Liver (tissue), 9 donors: ENCODE results near the gene GLIS1. TPM values are rescaled to one million over a fixed set of nuclear protein-coding genes. Genes with fewer than 3 reads are reported as not detected.

ENCODE experiments used
- DNase-seq: peaks from one replicate; pipeline ENCODE4 v3.0.0-alpha.2; 2017; ENCODE audit warnings: low spot score
- H3K27ac ChIP-seq, 2 donors: one replicate each; pipeline ENCODE4 v1.7.0; 2013; ENCODE audit warnings: inconsistent platforms in 2 of 2, low read length in 2 of 2, control low read depth in 1 of 2, low read depth in 1 of 2, mild to moderate bottlenecking in 1 of 2
- H3K27me3 ChIP-seq, 4 donors: one replicate each; pipeline versions ENCODE4 v1.6.1 to v1.7.0; 2013; ENCODE audit warnings: low read length in 3 of 4, inconsistent platforms in 1 of 4, mild to moderate bottlenecking in 1 of 4, moderate library complexity in 1 of 4; ENCODE audit not compliant: control insufficient read depth in 4 of 4, insufficient read depth in 4 of 4
- H3K36me3 ChIP-seq, 4 donors: one replicate each; pipeline versions ENCODE4 v1.6.1 to v1.7.0; 2013; ENCODE audit warnings: low read length in 3 of 4, mild to moderate bottlenecking in 3 of 4, low read depth in 1 of 4, moderate library complexity in 1 of 4; ENCODE audit not compliant: control insufficient read depth in 4 of 4, insufficient read depth in 3 of 4
- H3K4me1 ChIP-seq, 4 donors: one replicate each; pipeline versions ENCODE4 v1.6.1 to v1.7.0; 2013; ENCODE audit warnings: low read length in 3 of 4, mild to moderate bottlenecking in 3 of 4, moderate library complexity in 1 of 4; ENCODE audit not compliant: control insufficient read depth in 4 of 4, insufficient read depth in 4 of 4
- H3K4me3 ChIP-seq, 3 donors: one replicate each; pipeline versions ENCODE4 v1.6.1 to v1.7.0; 2013; ENCODE audit warnings: low read length in 3 of 3, control low read depth in 1 of 3, low read depth in 1 of 3, mild to moderate bottlenecking in 1 of 3
- H3K9ac ChIP-seq, 2 donors: one replicate each; pipeline ENCODE4 v1.7.0; 2013; ENCODE audit warnings: low read length in 2 of 2, mild to moderate bottlenecking in 2 of 2, moderate library complexity in 2 of 2, control low read depth in 1 of 2, low read depth in 1 of 2
- H3K9me3 ChIP-seq, 4 donors: one replicate each; pipeline versions ENCODE4 v1.6.1 to v1.7.0; 2013; ENCODE audit warnings: low read length in 3 of 4; ENCODE audit not compliant: control insufficient read depth in 4 of 4
- ATF3 ChIP-seq: IDR thresholded peaks from 2 replicates; pipeline ENCODE4 v1.6.1; 2016; ENCODE audit warnings: antibody characterized with exemption
- EGR1 ChIP-seq, 2 donors: IDR thresholded peaks; 2 replicates each; pipeline ENCODE4 v1.6.1; 2016 to 2018; ENCODE audit warnings: antibody characterized with exemption in 2 of 2, low read depth in 2 of 2
- FOXA1 ChIP-seq: IDR thresholded peaks from 2 replicates; pipeline ENCODE4 v1.6.1; 2016; ENCODE audit warnings: antibody characterized with exemption
- FOXA2 ChIP-seq: IDR thresholded peaks from 2 replicates; pipeline ENCODE4 v1.6.1; 2016; ENCODE audit warnings: antibody characterized with exemption
- GABPA ChIP-seq, 2 donors: IDR thresholded peaks in 1 of 2; conservative IDR thresholded peaks in 1 of 2; 2 replicates each; pipeline ENCODE4 v1.6.1; 2016; ENCODE audit warnings: antibody characterized with exemption in 2 of 2, mild to moderate bottlenecking in 1 of 2, moderate library complexity in 1 of 2
- HNF4A ChIP-seq, 2 donors: conservative IDR thresholded peaks; 2 replicates each; pipeline ENCODE4 v1.6.1; 2016; ENCODE audit warnings: antibody characterized with exemption in 2 of 2, mild to moderate bottlenecking in 2 of 2
- HNF4G ChIP-seq: IDR thresholded peaks from 2 replicates; pipeline ENCODE4 v1.6.1; 2016; ENCODE audit warnings: antibody characterized with exemption
- JUND ChIP-seq, 2 donors: IDR thresholded peaks; 2 replicates each; pipeline ENCODE4 v1.6.1; 2016; ENCODE audit warnings: antibody characterized with exemption in 2 of 2
- MAX ChIP-seq: IDR thresholded peaks from 2 replicates; pipeline ENCODE4 v1.6.1; 2016; ENCODE audit warnings: antibody characterized with exemption
- NR2F2 ChIP-seq: IDR thresholded peaks from 2 replicates; pipeline ENCODE4 v1.6.1; 2016; ENCODE audit warnings: antibody characterized with exemption
- RAD21 ChIP-seq, 2 donors: IDR thresholded peaks; 2 replicates each; pipeline ENCODE4 v1.6.1; 2016; ENCODE audit warnings: antibody characterized with exemption in 2 of 2, mild to moderate bottlenecking in 2 of 2
- RXRA ChIP-seq, 2 donors: IDR thresholded peaks; 2 replicates each; pipeline ENCODE4 v1.6.1; 2017 to 2018; ENCODE audit warnings: antibody characterized with exemption in 2 of 2, mild to moderate bottlenecking in 1 of 2
- SP1 ChIP-seq: IDR thresholded peaks from 2 replicates; pipeline ENCODE4 v1.6.1; 2018; ENCODE audit warnings: antibody characterized with exemption, mild to moderate bottlenecking
- TAF1 ChIP-seq: conservative IDR thresholded peaks from 2 replicates; pipeline ENCODE4 v1.6.1; 2016; ENCODE audit warnings: antibody characterized with exemption, mild to moderate bottlenecking
- YY1 ChIP-seq: IDR thresholded peaks from 2 replicates; pipeline ENCODE4 v1.6.1; 2016; ENCODE audit warnings: antibody characterized with exemption, mild to moderate bottlenecking
- WGBS: extraction: QIAGEN DNeasy Blood & Tissue Kit; methylation state at CpG from one replicate; pipeline ENCODE4 v1.1.7; 2013; 5-methylcytosine and 5-hydroxymethylcytosine counted together
- polyA plus RNA-seq, 2 donors: library from polyadenylated mRNA; stranded (reverse) in 1 of 2; unstranded in 1 of 2; fragments of 200-250 nt in 1 of 2; fragments of >200 nt in 1 of 2; fragmentation: Nextera tagmentation in 1 of 2; extraction: Ambion mirVana in 1 of 2; gene quantifications; one replicate each; pipeline versions ENCODE4 v1.2.1 to v1.2.3, GENCODE V29; 2013 to 2015
- total RNA-seq, 2 donors: library from RNA; depleted of rRNA; stranded (reverse); fragments of >200 nt; gene quantifications; one replicate each; pipeline ENCODE4 v1.2.3, GENCODE V29; 2014
- TF ChIP-seq, protein P1 (sequence below): fragments of 150-350 bp; IDR thresholded peaks from 2 replicates; pipeline ENCODE4 v1.5.1; 2017; ENCODE audit warnings: improper control_type of control experiment, low read depth, low read length; ENCODE audit not compliant: missing input control
- TF ChIP-seq, protein P2 (sequence below): IDR thresholded peaks from 2 replicates; pipeline ENCODE4 v1.6.1; 2016; ENCODE audit warnings: antibody characterized with exemption
- donor health status: healthy.
- donor health status: healthy.
- donor health status: healthy.
- donor health status: healthy.
- donor health status: healthy.

The GLIS1 gene
- total and polyA plus RNA-seq, 4 donors, result under 0.01 to 0.05 TPM; not detected in 2

DNA sequence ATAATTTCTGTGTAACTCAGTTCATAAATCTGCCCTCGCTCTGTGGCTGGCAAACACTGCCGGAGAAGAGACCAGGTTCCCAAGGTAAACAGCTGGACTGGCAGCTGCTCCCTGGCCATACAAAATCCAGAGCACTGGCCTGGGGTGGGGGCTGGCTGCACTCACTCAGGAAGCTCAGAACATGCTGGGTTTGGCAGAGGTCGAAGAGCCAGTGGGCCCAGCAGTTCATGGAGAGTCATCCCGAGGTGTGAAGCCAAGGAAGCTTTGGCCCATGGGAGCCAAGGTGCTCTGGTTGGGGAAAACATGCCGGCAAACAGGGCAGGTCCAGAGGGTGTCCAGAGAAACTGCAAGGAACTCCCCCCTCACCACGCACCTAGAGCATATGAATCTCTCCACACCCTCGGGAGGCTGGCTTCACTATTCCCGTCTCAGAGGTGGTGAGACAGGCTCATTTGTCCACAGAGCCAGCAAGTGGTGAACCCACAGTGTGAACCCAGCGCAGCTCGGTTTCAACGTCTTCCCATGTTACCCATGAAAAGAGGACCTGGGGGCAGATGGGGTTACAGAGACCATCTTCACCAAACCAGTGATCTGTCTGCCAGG lies 177.4 kb downstream of the GLIS1 start:
- TF ChIP-seq HNF4G, result no peak
- TF ChIP-seq, protein P1, sequence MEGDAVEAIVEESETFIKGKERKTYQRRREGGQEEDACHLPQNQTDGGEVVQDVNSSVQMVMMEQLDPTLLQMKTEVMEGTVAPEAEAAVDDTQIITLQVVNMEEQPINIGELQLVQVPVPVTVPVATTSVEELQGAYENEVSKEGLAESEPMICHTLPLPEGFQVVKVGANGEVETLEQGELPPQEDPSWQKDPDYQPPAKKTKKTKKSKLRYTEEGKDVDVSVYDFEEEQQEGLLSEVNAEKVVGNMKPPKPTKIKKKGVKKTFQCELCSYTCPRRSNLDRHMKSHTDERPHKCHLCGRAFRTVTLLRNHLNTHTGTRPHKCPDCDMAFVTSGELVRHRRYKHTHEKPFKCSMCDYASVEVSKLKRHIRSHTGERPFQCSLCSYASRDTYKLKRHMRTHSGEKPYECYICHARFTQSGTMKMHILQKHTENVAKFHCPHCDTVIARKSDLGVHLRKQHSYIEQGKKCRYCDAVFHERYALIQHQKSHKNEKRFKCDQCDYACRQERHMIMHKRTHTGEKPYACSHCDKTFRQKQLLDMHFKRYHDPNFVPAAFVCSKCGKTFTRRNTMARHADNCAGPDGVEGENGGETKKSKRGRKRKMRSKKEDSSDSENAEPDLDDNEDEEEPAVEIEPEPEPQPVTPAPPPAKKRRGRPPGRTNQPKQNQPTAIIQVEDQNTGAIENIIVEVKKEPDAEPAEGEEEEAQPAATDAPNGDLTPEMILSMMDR, result no peak
- no peak for TF ChIP-seq EGR1 (IDR thresholded peaks at IDR 0.05; ENCODE audit: low read depth in 2 of 2)
- TF ChIP-seq, protein P2, sequence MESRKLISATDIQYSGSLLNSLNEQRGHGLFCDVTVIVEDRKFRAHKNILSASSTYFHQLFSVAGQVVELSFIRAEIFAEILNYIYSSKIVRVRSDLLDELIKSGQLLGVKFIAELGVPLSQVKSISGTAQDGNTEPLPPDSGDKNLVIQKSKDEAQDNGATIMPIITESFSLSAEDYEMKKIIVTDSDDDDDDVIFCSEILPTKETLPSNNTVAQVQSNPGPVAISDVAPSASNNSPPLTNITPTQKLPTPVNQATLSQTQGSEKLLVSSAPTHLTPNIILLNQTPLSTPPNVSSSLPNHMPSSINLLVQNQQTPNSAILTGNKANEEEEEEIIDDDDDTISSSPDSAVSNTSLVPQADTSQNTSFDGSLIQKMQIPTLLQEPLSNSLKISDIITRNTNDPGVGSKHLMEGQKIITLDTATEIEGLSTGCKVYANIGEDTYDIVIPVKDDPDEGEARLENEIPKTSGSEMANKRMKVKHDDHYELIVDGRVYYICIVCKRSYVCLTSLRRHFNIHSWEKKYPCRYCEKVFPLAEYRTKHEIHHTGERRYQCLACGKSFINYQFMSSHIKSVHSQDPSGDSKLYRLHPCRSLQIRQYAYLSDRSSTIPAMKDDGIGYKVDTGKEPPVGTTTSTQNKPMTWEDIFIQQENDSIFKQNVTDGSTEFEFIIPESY, result no peak
- TF ChIP-seq TAF1, result no peak
- TF ChIP-seq ATF3, result no peak
- no peak for TF ChIP-seq MAX
- no peak for TF ChIP-seq JUND (IDR thresholded peaks at IDR 0.05)
- no peak for TF ChIP-seq RAD21 (IDR thresholded peaks at IDR 0.05)
- TF ChIP-seq GABPA (IDR thresholded peaks at IDR 0.05 in 1 of 2, conservative IDR thresholded peaks at IDR 0.05 in 1 of 2), result no peak
- TF ChIP-seq RXRA (IDR thresholded peaks at IDR 0.05), result no peak
- no peak for TF ChIP-seq FOXA1
- TF ChIP-seq FOXA2, result no peak
- H3K4me3 ChIP-seq, result no peak overlapping the region
- H3K4me1 ChIP-seq, result no peaks in the 10 kb centered on the region
- H3K9me3 ChIP-seq, result no peaks in the 10 kb centered on the region
- no peak for DNase-seq
- H3K9ac ChIP-seq, result no peak overlapping the region
- no peak overlapping the region for H3K27ac ChIP-seq
- peaks cover 0 to 3% (median 0%) of the 10 kb centered on the region in 4 donors for H3K27me3 ChIP-seq
- WGBS, result 81% methylated on average over 11 of the region's 11 CpGs
- no peaks in the 10 kb centered on the region for H3K36me3 ChIP-seq

DNA sequence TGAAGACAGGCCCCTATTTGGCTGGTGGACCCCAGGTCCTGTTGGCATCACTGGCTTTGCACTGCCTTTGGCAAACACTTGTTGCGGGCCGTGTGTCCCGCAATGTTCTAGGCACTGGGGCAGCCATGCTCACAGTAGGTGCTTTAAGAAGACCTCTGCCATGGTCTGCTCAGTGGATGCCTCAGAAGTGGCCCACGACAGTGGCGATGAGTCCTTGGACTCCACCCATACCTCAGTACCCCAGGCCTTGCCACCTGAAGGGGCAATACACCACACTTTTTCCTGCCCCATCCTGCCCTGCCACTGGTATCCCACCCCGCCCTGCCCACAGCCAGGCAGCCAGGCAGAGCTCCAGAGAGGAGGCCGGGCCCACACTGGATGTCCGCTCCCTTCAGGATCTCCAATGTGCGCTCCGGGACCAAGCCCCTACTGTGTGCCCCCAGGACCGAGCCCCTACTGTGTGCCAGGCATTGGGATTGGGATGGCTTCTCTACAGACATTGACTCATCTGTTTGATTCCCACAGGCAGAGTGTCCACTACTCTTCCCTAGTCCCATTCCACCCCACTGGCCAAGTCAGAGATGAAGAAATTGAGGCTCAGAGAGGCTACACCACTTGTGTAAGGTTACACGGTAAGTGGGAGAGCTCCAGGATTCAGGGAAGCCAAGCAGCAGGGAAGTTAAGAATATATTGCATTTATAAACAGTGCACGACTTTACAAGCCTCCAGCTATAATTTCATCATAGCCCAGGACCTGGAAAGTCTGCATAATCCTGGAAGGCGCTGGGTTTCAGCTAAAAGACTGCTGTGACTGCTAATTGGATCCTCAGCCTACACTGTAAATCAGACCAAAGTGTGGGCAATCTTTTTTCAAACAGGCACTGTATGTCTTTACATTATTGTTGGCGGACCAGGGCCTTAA lies 178.1 kb downstream of the GLIS1 start:
- Histone ChIP-seq H3K9me3 (no peaks in the 10 kb centered on the region), H3K27ac (no peak overlapping the region), H3K4me3 (no peak overlapping the region), H3K36me3 (no peaks in the 10 kb centered on the region), H3K4me1 (no peaks in the 10 kb centered on the region), H3K27me3 (peaks cover 0 to 3% (median 0%) of the 10 kb centered on the region in 4 donors), H3K9ac (no peak overlapping the region)
- WGBS, result 86% methylated on average over 15 of the region's 15 CpGs
- DNase-seq, result no peak
- no peak for TF ChIP-seq FOXA2
- no peak for TF ChIP-seq GABPA (IDR thresholded peaks at IDR 0.05 in 1 of 2, conservative IDR thresholded peaks at IDR 0.05 in 1 of 2)
- TF ChIP-seq SP1, result no peak
- no peak for TF ChIP-seq HNF4G
- TF ChIP-seq, protein P1, result no peak
- no peak for TF ChIP-seq YY1
- no peak for TF ChIP-seq MAX
- TF ChIP-seq HNF4A (conservative IDR thresholded peaks at IDR 0.05), result no peak
- TF ChIP-seq, protein P2, result no peak
- TF ChIP-seq RAD21 (IDR thresholded peaks at IDR 0.05), result no peak
- no peak for TF ChIP-seq EGR1 (IDR thresholded peaks at IDR 0.05; ENCODE audit: low read depth in 2 of 2)
- TF ChIP-seq NR2F2, result no peak
- no peak for TF ChIP-seq RXRA (IDR thresholded peaks at IDR 0.05)
